Caki2 (cell line): ENCODE measurements around the gene NDUFC2. TPM values are rescaled to one million over a fixed set of nuclear protein-coding genes. Genes with fewer than 3 reads are reported as not detected.
"Not testable (repeated sequence)": the region's sequence is repeated elsewhere in the genome, so short reads cannot be mapped to it uniquely, and the experiment has no call there.

Source experiments
- DNase-seq: peaks from one replicate; pipeline ENCODE4 v3.0.0-alpha.2; 2015; ENCODE audit warnings: low read depth
- in situ Hi-C: cut with HindIII; loops from 2 replicates; pipeline ENCODE4 v1.10.0; 2016; ENCODE audit warnings: low sequenced_read_pairs, low pct_unique_long_range_greater_than_20kb, mixed read lengths
- total RNA-seq: library from RNA; depleted of rRNA; stranded (reverse); fragments of >200 nt; shearing (Covaris generic); gene quantifications from 2 replicates; pipeline ENCODE4 v1.2.3, GENCODE V29; 2014; ENCODE audit warnings: low replicate concordance; rRNA removed

The NDUFC2 gene
- total RNA-seq: 129 and 148 TPM in 2 replicates

DNA sequence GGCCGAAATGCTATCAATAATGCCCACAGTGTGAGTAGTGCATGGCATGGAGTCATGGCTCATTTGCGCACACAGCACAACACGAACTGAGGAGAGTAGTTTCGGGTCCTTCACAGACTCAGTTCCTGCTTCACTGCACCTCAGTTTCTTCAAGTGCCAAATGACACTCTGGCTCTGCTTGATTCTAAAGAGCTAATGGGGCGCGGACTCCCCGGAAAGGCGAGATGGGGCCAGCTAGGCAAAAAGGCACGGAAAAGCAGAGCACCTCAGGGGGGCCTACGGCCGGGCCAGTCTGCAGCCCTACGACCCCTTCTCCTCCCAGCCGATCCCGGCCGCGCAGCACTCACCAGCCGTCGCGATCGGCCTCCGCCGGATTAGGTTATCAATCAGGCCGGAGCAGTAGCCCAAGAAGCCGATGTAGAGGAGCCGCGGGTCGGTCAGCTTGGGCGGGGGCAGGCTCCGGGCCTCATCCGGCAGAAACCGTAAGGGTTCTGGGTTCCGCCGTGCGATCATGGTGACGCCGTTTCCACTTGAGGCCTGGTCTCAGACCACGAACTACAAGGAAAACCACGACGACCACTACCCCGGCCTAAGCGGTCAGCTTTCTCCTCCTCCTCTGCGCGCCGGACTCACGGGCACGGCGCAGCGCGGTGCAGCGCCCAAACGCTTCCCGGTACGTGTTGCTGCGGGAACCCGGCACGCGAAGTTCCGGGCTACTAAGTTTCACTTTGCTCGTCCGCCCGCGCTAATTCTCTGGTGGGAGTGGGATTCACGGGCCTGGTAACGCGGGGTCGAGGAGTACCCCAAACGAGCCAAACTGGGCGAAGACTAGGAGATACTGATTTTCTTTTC, at the start of gene NDUFC2:
TSS of gene NDUFC2 (minus strand) at position 631 of the 852 bp plus-strand sequence. CDS start at position 513, 118 bp downstream.
- DNase-seq: peak; percentile 69
- in situ Hi-C loops: no loop called here

GRCh38 chr11:78127403-78127802, 47.7 kb upstream of the NDUFC2 start:
- DNase-seq: no peak
- in situ Hi-C loops: no loop called here

GRCh38 chr11:78112582-78113275, 33.1 kb upstream of the NDUFC2 start:
- in situ Hi-C loops: no loop called here

DNA sequence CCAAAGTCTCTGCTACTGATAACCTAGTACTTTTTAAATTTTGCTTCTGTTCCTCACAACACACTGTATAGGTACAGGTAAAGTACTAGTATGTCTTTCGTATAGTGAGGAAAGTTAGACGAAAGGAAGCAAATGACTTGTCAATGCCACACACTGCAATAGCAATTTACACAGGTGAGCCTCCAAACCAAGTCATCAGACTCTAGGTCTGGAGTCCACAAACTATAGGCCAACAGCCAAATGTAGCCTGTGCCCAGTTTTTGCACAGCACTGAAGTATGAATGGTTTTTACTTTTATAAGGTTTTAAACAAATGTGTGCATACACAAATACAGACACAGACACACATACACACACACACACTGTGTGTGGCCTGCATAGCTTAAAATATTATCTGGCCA, 31.6 kb upstream of the NDUFC2 start:
- in situ Hi-C loops: no loop called here
- DNase-seq: no peak

More at GRCh38 chr11:78112582-78113275, 33.1 kb upstream of the NDUFC2 start:
- no peak for DNase-seq

DNA sequence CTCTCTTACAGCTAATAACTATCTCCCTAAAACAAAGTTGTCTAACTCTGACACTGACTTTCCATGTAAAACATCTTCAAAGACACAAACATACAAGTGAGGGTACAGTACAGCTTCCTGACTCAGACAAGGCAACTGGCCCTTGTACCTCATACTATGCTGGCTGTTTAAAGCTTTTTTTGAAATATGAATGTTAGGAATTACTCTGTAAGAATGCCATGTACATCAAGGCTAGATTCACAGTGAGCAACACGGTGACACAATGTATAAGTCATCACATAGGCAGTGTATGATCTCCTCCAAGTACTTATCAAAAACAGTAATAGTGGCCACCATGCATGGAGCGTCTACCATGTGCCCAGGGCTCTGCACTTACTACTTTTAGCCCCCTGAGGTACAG, 31.2 kb upstream of the NDUFC2 start:
- in situ Hi-C loops: no loop called here
- no peak for DNase-seq

- in situ Hi-C loops: no loop called here
- no peak for DNase-seq
Observed at GRCh38 chr11:78110351-78110750, 30.7 kb upstream of the NDUFC2 start.

GRCh38 chr11:78109081-78110015, 29.7 kb upstream of the NDUFC2 start:
- DNase-seq: no peak
- in situ Hi-C loops: no loop called here

DNA sequence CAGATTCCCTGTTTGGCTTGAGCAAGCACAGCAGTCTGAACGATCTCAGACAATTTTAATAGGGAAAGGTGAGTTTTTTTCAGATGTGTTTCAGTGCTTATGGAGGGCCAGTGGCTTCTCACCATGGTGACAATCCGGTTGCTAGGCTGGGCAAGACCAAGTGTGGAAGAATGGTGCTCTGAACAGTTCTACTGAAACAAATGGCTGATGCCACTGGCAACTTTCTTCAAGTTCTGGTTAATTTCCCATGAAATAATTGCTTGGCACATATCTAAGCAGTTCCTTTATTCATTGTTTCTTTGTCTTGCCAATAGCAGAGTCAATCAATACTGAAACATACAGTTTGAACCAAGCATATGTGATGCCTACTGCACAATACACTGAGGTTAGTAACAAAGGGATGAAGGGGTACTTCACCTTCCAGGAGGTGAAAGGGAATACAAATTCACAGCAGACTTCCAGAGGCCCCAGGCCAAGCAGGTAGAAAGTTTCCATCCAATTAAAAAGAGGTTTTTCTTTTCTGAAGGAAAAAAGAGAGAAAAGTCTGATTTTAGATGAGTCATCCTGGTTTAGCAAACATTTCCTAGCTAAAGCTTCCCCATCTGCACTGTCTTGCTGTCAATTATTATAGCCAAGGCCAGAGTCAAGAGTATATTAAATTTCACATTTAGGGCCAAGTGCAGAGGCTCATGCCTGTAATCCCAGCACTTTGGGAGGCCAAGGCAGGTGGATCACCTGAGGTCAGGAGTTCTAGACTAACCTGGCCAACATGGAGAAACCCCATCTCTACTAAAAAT, 21.2 kb upstream of the NDUFC2 start:
- in situ Hi-C loops: no loop called here
- peak; percentile 8 for DNase-seq

- in situ Hi-C loops: no loop called here
- DNase-seq: no peak
Observed at GRCh38 chr11:78100261-78100660, 20.6 kb upstream of the NDUFC2 start.

DNA sequence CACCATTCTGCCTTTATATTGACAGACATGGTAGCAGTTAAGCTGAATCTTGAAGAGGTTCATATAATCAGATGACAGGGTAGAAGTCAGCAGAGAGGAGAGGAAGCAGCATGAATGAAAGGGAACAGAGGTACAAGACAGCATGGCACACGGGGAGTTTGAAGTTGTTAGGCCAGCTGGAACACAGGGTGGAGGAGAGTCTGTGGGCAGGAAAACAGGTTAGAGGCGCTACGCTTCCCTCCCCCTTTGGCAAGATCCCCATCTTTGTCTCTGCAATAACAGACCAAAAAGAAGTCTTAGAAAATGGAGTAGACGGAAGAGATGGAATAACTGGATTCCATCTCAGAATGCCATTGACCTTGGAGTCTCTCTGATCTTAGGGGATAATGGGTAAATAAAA, 20.0 kb upstream of the NDUFC2 start:
- in situ Hi-C loops: no loop called here

DNA sequence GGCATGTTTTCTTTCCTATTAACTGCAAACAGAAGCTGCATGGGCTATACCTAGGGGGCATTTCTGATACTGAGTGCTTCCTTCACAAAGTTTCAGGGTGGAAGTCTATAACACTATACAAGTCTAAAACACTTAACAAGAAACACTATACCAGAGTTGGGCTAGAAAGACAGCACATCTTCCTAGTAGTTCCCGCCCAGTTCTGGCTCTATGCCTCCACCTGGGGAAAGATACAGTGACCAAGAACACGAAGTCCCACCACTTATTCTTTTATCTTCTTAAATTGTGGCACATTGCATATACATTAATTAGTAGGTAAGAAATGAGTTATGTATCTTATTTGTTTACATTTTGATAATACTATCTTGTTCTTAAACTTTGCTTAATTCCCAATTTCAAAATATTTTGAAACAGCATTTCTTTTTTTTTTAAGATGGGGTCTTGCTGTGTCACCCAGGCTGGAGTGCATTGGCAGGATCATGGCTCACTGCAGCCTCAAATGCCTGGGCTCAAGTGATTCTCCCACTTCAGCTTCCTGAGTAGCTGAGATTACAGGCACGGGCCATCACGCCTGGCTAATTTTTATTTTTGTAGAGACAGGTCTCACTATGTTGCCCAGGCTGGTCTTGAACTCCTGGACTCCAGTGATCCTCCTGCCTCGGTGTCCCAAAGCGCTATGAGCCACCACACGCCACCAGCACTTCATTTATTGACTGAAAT, 18.2 kb upstream of the NDUFC2 start:
- no peak for DNase-seq
- in situ Hi-C loops: no loop called here

More for the DNA sequence above, 20.0 kb upstream of the NDUFC2 start:
- DNase-seq: no peak

- no peak for DNase-seq
Observed at GRCh38 chr11:78094250-78094649, 14.6 kb upstream of the NDUFC2 start.

DNA sequence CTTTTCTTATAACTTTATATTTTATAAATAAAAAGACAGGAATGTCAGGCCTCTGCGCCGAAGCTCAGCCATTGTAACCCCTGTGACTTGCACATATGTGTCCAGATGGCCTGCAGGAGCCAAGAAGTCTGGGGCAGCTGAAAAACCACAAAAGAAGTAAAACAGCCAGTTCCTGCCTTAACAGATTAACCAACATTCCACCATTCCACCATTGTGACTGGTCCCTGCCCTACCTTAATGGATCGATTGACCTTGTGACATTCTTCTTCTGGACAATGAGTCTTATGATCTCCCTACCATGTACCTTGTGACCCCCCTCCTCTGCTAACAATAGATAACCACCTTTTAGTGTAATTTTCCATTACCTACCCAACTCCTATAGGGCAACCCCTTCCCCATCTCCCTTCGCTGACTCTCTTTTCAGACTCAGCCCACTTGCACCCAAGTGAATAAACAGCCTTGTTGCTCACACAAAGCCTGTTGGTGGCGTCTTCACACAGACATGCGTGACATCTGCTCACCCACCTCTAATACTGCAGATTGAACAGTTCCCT, 6.9 kb upstream of the NDUFC2 start:
- in situ Hi-C loops, DNase-seq: not testable (repeated sequence)

More at GRCh38 chr11:78094250-78094649, 14.6 kb upstream of the NDUFC2 start:
- in situ Hi-C loops: no loop called here

DNA sequence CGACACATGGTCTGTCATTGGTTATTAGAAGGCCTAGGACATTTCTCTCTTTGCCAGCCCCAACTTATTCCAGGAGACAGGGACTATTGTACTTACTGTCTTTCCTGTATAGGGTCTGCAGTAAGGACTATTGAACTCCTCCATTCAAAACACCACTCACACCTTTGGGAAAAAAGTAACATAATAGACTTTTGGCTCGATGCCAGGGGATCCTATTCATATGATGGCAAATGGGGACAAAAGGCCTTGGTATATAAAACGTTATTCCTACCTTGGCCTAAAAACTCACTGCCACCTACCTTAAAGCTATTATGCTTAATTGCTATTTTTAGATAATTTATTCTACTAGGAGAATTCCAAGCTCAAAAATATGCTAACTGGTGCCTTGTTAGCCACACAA, 6.3 kb upstream of the NDUFC2 start:
- in situ Hi-C loops: no loop called here
- DNase-seq: no peak

DNA sequence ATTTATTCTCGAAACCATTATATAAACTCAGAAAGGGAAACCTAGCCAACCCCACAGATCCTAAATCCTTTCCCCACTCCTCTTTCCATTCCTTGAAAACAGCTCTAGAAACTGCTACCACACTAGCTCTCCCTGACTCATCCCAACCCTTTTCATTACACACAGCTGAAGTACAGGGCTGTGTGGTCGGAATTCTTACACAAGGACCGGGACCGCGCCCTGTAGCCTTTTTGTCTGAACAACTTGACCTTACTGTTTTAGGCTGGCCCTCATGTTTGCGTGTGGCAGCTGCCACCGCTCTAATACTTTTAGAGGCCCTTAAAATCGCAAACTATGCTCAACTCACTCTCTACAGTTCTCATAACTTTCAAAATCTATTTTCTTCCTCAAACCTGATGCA, 4.8 kb upstream of the NDUFC2 start:
- in situ Hi-C loops, DNase-seq: not testable (repeated sequence)

GRCh38 chr11:78083021-78083420, 3.4 kb upstream of the NDUFC2 start:
- in situ Hi-C loops: no loop called here
- no peak for DNase-seq

- DNase-seq: no peak
- in situ Hi-C loops: no loop called here
Observed at GRCh38 chr11:78082146-78082545, 2.5 kb upstream of the NDUFC2 start.
